ENCODE results near the gene ECSCR.

GRCh38 chr5:139413963-139414362 lies 48.6 kb downstream of the ECSCR start:
- TF ChIP-seq EZH2 (IDR thresholded peaks at IDR 0.05): no peak
- no peak for TF ChIP-seq EZH2phosphoT487 (IDR thresholded peaks at IDR 0.05)

Data from neural progenitor cell (in vitro differentiated cells).